ENCODE data around the gene FNDC1. TPM values are rescaled to one million over a fixed set of nuclear protein-coding genes. Genes with fewer than 3 reads are reported as not detected.
A peak's percentile ranks its signal among the peaks of the same experiment; 100 is the strongest.

Gene FNDC1
- total RNA-seq, 1 donor from 2014 or later, result 0.49 TPM

DNA sequence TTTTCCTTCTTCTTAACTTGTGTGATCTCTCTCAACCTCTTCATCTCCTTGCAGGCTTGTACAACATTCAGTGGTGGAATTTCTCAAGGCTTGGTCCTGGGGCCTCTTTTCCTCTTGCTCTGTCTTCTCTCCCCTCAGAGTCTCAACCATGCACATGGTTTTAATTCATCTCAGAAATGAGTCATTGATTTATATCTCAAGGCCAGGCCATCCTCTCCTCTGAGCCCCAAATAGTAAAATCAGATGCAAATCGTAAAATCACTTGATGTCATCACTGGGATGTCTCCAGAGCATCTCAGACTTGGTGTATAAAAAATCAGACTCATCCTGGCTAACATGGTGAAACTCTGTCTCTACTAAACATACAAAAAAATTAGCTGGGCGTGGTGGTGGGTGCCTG, 85.0 kb downstream of the FNDC1 start:
- Histone ChIP-seq H3K36me3 (no peaks in the 10 kb centered on the region), H3K4me3 (no peak overlapping the region), H3K27me3 (no peaks in the 10 kb centered on the region), H3K27ac (peak overlapping the region; percentile 66), H3K4me1 (peaks cover 31% of the 10 kb centered on the region), H3K9me3 (no peaks in the 10 kb centered on the region)
- no peak for DNase-seq (ENCODE audit: extremely low spot score in 2 of 2)
- TF ChIP-seq, protein P1, sequence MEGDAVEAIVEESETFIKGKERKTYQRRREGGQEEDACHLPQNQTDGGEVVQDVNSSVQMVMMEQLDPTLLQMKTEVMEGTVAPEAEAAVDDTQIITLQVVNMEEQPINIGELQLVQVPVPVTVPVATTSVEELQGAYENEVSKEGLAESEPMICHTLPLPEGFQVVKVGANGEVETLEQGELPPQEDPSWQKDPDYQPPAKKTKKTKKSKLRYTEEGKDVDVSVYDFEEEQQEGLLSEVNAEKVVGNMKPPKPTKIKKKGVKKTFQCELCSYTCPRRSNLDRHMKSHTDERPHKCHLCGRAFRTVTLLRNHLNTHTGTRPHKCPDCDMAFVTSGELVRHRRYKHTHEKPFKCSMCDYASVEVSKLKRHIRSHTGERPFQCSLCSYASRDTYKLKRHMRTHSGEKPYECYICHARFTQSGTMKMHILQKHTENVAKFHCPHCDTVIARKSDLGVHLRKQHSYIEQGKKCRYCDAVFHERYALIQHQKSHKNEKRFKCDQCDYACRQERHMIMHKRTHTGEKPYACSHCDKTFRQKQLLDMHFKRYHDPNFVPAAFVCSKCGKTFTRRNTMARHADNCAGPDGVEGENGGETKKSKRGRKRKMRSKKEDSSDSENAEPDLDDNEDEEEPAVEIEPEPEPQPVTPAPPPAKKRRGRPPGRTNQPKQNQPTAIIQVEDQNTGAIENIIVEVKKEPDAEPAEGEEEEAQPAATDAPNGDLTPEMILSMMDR (IDR thresholded peaks at IDR 0.05), result no peak
- TF ChIP-seq POLR2AphosphoS5 (IDR thresholded peaks at IDR 0.05; ENCODE audit: insufficient read depth in 1 of 2, low read depth in 1 of 2) (no peak), POLR2A (IDR thresholded peaks at IDR 0.05) (no peak)
- intact Hi-C loops (cut with DNase I), result no loop called here

DNA sequence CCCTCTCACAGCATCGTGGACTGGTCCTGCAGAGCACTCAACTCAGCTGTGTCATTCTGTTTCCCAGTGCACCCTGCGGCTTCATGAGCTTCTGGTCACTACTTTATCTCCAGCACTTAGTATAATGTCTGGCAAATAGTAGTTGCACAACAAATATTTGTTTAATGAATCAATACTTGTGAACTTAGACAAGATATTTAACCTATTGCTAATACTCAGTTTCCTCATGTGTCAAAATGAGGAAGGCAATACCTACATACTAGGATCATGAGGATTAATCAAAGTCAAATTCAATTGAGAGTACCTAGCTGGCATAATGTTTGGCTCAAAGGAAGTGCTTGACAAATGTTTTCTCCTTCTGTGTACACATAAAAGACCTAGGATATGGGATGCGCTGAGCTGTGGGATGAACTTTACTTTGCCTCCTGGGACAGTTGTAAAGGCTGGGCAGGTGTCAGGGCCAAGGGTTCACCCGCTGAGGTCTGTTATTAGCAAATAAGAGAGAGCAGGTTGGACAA, 86.3 kb downstream of the FNDC1 start:
- H3K27me3 ChIP-seq, result no peaks in the 10 kb centered on the region

DNA sequence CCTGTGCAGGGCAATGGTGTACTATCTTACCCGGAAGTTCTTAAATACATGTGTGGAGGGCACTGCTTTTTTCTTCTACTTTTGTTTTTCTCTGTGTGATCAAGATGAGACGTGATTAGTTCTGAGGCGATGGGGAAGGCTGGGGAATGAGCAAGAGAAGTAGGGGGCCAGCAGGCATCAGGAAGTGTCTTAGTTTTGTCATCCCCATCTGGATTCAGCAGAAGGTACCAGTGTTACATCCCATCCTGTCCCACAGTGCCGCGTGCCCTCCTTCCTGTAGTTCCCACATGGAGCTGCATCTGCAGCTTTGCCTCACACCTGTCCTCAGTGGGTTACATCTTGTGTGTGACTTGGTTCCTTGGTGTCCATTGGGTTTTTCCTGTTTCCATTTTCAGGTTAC, 86.9 kb downstream of the FNDC1 start:
- intact Hi-C loops (cut with DNase I), result no loop called here
- Histone ChIP-seq H3K4me1 (peaks cover 19% of the 10 kb centered on the region), H3K36me3 (no peaks in the 10 kb centered on the region), H3K9me3 (no peaks in the 10 kb centered on the region), H3K27me3 (no peaks in the 10 kb centered on the region), H3K27ac (no peak overlapping the region), H3K4me3 (no peak overlapping the region)
- no peak for TF ChIP-seq POLR2AphosphoS5 (IDR thresholded peaks at IDR 0.05; ENCODE audit: insufficient read depth in 1 of 2, low read depth in 1 of 2)
- no peak for TF ChIP-seq POLR2A (IDR thresholded peaks at IDR 0.05)
- TF ChIP-seq, protein P1 (IDR thresholded peaks at IDR 0.05), result no peak
- DNase-seq (ENCODE audit: extremely low spot score in 2 of 2), result no peak

More for the DNA sequence above, 86.3 kb downstream of the FNDC1 start:
- H3K4me3 ChIP-seq, result no peak overlapping the region
- DNase-seq (ENCODE audit: extremely low spot score in 2 of 2), result no peak
- intact Hi-C loops (cut with DNase I), result no loop called here
- peaks cover 19% of the 10 kb centered on the region for H3K4me1 ChIP-seq
- H3K36me3 ChIP-seq, result no peaks in the 10 kb centered on the region
- H3K27ac ChIP-seq, result no peak overlapping the region
- TF ChIP-seq POLR2AphosphoS5 (IDR thresholded peaks at IDR 0.05; ENCODE audit: insufficient read depth in 1 of 2, low read depth in 1 of 2) (no peak), POLR2A (IDR thresholded peaks at IDR 0.05) (no peak)
- TF ChIP-seq, protein P1 (IDR thresholded peaks at IDR 0.05), result no peak
- no peaks in the 10 kb centered on the region for H3K9me3 ChIP-seq

DNA sequence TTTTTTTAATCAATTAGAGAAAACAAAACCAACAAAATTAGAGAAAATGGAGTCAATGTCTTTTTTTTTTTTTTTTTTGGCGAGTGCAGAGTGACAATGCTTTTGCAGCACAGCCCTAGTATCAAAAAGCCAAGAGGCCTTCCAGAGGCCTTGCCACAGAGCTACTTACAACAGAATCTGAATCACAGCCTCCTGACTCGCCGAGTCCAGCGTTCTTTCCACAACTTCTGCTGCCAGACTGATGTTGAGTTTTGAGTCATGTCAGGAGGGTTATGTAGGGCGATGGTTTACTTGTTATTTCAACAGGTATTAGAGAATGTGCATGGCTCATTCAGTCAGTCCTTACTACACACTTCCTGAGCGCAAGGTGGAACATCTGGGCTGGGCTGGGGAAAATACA, 88.6 kb downstream of the FNDC1 start:
- intact Hi-C loops (cut with DNase I), result no loop called here
- H3K36me3 ChIP-seq, result no peaks in the 10 kb centered on the region
- H3K9me3 ChIP-seq, result no peaks in the 10 kb centered on the region
- peak overlapping the region; percentile 23 for H3K27ac ChIP-seq
- TF ChIP-seq, protein P1 (IDR thresholded peaks at IDR 0.05), result no peak
- H3K4me3 ChIP-seq, result no peak overlapping the region
- H3K27me3 ChIP-seq, result no peaks in the 10 kb centered on the region
- no peak for DNase-seq (ENCODE audit: extremely low spot score in 2 of 2)
- H3K4me1 ChIP-seq, result peaks cover 15% of the 10 kb centered on the region

DNA sequence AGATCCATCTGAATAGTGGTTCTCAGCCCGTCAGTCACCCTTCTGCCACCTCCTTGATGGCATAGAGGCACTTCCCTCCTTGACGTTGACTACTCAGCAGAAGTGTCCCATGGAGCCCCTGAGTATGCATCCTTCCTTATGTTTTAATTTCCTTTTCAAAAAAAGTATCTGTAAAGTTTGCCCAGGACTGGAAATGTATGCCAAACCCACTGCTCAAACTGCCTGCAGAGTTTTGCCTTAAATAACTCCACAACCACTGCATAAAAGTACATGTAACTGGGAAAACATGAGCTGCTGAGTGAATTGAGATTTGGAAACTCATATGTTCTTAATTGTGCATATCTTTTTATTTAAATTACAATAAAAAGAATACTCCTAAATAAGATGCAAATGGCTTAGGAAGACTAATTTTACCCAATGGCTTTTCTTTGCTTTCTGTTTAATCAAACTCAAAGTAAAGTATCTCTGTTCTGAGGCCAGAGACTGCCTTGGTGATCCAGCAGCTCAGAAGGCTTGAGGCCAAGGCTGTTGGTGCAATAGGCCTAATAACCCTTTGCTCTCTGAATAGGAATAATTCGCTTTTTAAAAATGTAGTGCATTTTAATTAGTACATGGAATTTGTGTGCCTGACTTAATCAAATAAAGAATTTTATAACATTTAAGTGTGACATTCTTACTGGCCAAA, 90.4 kb downstream of the FNDC1 start:
- TF ChIP-seq, protein P1 (IDR thresholded peaks at IDR 0.05), result no peak
- no peak for TF ChIP-seq POLR2A (IDR thresholded peaks at IDR 0.05)
- TF ChIP-seq POLR2AphosphoS5 (IDR thresholded peaks at IDR 0.05; ENCODE audit: insufficient read depth in 1 of 2, low read depth in 1 of 2), result no peak
- Histone ChIP-seq H3K27ac (no peak overlapping the region), H3K4me1 (peaks cover 4% of the 10 kb centered on the region), H3K4me3 (no peak overlapping the region), H3K27me3 (no peaks in the 10 kb centered on the region), H3K36me3 (no peaks in the 10 kb centered on the region), H3K9me3 (no peaks in the 10 kb centered on the region)
- intact Hi-C loops (cut with DNase I), result no loop called here
- DNase-seq (ENCODE audit: extremely low spot score in 2 of 2), result no peak
